MG63 (cell line): ENCODE measurements around the gene PRR7. TPM values are rescaled to one million over a fixed set of nuclear protein-coding genes. Genes with fewer than 3 reads are reported as not detected.

Source experiments
- DNase-seq: peaks from one replicate; pipeline ENCODE4 v3.0.0-alpha.2; 2020
- H3K27me3 ChIP-seq: fragments of 250-450 bp; sonication (Bioruptor Pico); 2 replicates; pipeline ENCODE4 v1.5.1; 2020; ENCODE audit warnings: mild to moderate bottlenecking, moderate library complexity
- H3K36me3 ChIP-seq: fragments of 250-450 bp; sonication (Bioruptor Pico); 2 replicates; pipeline ENCODE4 v1.5.1; 2020; ENCODE audit warnings: mild to moderate bottlenecking, moderate library complexity
- H3K4me3 ChIP-seq: fragments of 250-450 bp; sonication (Bioruptor Pico); 2 replicates; pipeline ENCODE4 v1.5.1; 2020; ENCODE audit warnings: mild to moderate bottlenecking, moderate library complexity
- H3K9me3 ChIP-seq: fragments of 250-450 bp; sonication (Bioruptor Pico); 2 replicates; pipeline ENCODE4 v1.5.1; 2020; ENCODE audit warnings: mild to moderate bottlenecking, moderate library complexity
- total RNA-seq: library from RNA; depleted of rRNA; stranded (reverse); fragments of >200 nt; shearing (Covaris generic); gene quantifications from 2 replicates; pipeline ENCODE4 v1.2.3, GENCODE V29; 2014; ENCODE audit warnings: low replicate concordance; rRNA removed

PRR7 gene
- total RNA-seq, 1 experiment from 2014 or later: 68.2 TPM

GRCh38 chr5:177505075-177505474 is 58.5 kb downstream of the PRR7 start:
- Histone ChIP-seq H3K9me3 (no peaks in the 10 kb centered on the region), H3K36me3 (peaks cover 11% of the 10 kb centered on the region), H3K27me3 (no peaks in the 10 kb centered on the region), H3K4me3 (no peak overlapping the region)
- DNase-seq: no peak

Other genes starting within 250 kb of the PRR7 start
- gene RAB24, start 143.1 kb upstream of the PRR7 start, total RNA-seq: 50.3 and 61.3 TPM in 2 replicates
- 914 and 924 TPM in 2 replicates for gene PRELID1, start 143.0 kb upstream of the PRR7 start, total RNA-seq
- 52.9 and 53.3 TPM in 2 replicates for gene MXD3, start 134.9 kb upstream of the PRR7 start, total RNA-seq
- 296 and 502 TPM in 2 replicates for gene LMAN2, start 95.1 kb upstream of the PRR7 start, total RNA-seq
- 10.7 and 16.7 TPM in 2 replicates for gene RGS14, start 88.9 kb upstream of the PRR7 start, total RNA-seq
- not detected in 2 replicates for gene SLC34A1, start 62.4 kb upstream of the PRR7 start, total RNA-seq
- not detected in 2 replicates for gene PFN3, start 46.2 kb upstream of the PRR7 start, total RNA-seq
- 1.3 and 2.3 TPM in 2 replicates for gene F12, start 37.2 kb upstream of the PRR7 start, total RNA-seq
- gene GRK6, start 20.1 kb upstream of the PRR7 start, total RNA-seq: 62.4 and 127 TPM in 2 replicates
- gene DBN1, start 26.8 kb downstream of the PRR7 start, total RNA-seq: 245 and 334 TPM in 2 replicates
- gene PDLIM7, start 50.8 kb downstream of the PRR7 start, total RNA-seq: 77.8 and 165 TPM in 2 replicates
- gene DOK3, start 63.0 kb downstream of the PRR7 start, total RNA-seq: 0.92 TPM in 1 of 2 replicates, not detected in the other
- 125 and 127 TPM in 2 replicates for gene DDX41, start 70.1 kb downstream of the PRR7 start, total RNA-seq
- 17.5 and 22.3 TPM in 2 replicates for gene FAM193B, start 107.7 kb downstream of the PRR7 start, total RNA-seq
- gene TMED9, start 145.4 kb downstream of the PRR7 start, total RNA-seq: 310 and 483 TPM in 2 replicates
- gene B4GALT7, start 153.3 kb downstream of the PRR7 start, total RNA-seq: 21.7 and 46.5 TPM in 2 replicates